Nephron progenitor cell (in vitro differentiated cells): ENCODE data around the gene ACO1.

ENCODE experiments used
- DNase-seq: peaks from one replicate; pipeline ENCODE4 v3.0.0; 2021
- H3K27ac Mint-ChIP-seq: 2 replicates; pipeline ENCODE4 v1.8.0; 2021; ENCODE audit warnings: mild to moderate bottlenecking, moderate library complexity, mixed read lengths
- H3K27me3 Mint-ChIP-seq: 2 replicates; pipeline ENCODE4 v1.8.0; 2021; ENCODE audit warnings: mild to moderate bottlenecking, low read depth, mixed read lengths; ENCODE audit not compliant: poor library complexity
- H3K36me3 Mint-ChIP-seq: 2 replicates; pipeline ENCODE4 v1.8.0; 2021; ENCODE audit warnings: low read depth, mixed read lengths
- H3K4me1 Mint-ChIP-seq: 2 replicates; pipeline ENCODE4 v1.8.0; 2021; ENCODE audit warnings: mixed read lengths
- H3K4me3 Mint-ChIP-seq: 2 replicates; pipeline ENCODE4 v1.8.0; 2021; ENCODE audit warnings: mild to moderate bottlenecking, moderate library complexity, mixed read lengths
- H3K9me3 Mint-ChIP-seq: 2 replicates; pipeline ENCODE4 v1.8.0; 2021; ENCODE audit warnings: mild to moderate bottlenecking, moderate library complexity, mixed read lengths
- TF ChIP-seq, protein P1 (sequence below): fragments of 200-600 bp; sonication (generic); IDR thresholded peaks from 2 replicates; pipeline ENCODE4 v1.5.0; 2021; ENCODE audit warnings: antibody characterized with exemption

The ACO1 gene

DNA sequence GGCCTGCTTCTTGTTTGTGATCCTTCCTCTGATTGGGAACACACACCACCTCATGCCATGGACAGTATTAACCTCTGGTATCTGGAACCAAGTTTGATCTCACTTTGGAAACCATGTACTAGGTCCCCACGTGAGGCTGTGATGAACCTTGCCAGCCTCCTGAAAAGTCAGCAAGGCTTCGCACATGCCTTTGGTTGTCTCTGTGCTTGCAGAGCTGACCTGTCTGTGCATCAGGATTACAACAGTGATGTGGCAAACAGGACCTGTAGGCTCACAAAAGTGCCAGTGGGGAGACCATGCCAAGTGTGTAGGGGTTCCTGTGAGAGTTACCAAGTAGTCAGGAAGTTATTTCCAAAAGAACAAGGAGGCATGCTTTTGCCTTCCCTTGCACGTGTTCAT is 1.4 kb downstream of the ACO1 start:
- H3K4me3 Mint-ChIP-seq: peak overlapping the region; percentile 55

DNA sequence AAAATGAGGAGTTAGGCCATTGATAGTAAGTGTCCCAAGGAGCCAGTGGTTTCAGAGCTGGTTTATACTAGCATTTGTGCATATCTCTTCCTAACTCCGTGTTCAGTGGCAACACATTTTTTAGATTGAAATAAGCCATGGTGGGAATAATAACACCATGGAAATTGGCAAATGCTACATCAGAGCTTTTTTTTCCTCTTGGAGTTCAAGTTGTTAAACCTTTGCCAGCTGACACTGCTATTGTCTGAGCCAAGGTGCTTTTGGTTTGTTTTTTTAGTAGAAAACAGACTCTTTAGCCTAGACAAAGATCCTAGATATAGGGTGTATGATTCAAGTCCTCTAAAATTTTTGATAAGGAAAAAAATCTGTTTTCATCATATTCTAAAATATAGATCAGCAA is 2.8 kb downstream of the ACO1 start:
- H3K4me1 Mint-ChIP-seq: peaks cover 15% of the 10 kb centered on the region
- H3K27me3 Mint-ChIP-seq: peaks cover 27% of the 10 kb centered on the region
- H3K27ac Mint-ChIP-seq: no peak overlapping the region
- TF ChIP-seq, protein P1, sequence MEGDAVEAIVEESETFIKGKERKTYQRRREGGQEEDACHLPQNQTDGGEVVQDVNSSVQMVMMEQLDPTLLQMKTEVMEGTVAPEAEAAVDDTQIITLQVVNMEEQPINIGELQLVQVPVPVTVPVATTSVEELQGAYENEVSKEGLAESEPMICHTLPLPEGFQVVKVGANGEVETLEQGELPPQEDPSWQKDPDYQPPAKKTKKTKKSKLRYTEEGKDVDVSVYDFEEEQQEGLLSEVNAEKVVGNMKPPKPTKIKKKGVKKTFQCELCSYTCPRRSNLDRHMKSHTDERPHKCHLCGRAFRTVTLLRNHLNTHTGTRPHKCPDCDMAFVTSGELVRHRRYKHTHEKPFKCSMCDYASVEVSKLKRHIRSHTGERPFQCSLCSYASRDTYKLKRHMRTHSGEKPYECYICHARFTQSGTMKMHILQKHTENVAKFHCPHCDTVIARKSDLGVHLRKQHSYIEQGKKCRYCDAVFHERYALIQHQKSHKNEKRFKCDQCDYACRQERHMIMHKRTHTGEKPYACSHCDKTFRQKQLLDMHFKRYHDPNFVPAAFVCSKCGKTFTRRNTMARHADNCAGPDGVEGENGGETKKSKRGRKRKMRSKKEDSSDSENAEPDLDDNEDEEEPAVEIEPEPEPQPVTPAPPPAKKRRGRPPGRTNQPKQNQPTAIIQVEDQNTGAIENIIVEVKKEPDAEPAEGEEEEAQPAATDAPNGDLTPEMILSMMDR: no peak
- H3K9me3 Mint-ChIP-seq: no peaks in the 10 kb centered on the region
- H3K4me3 Mint-ChIP-seq: no peak overlapping the region
- H3K36me3 Mint-ChIP-seq: peaks cover 9% of the 10 kb centered on the region
- DNase-seq: no peak

More for the DNA sequence above, 1.4 kb downstream of the ACO1 start:
- Mint-ChIP-seq H3K36me3 (no peaks in the 10 kb centered on the region), H3K27ac (no peak overlapping the region), H3K9me3 (no peaks in the 10 kb centered on the region), H3K27me3 (peaks cover 40% of the 10 kb centered on the region), H3K4me1 (peaks cover 15% of the 10 kb centered on the region)
- no peak for DNase-seq
- TF ChIP-seq, protein P1: no peak

DNA sequence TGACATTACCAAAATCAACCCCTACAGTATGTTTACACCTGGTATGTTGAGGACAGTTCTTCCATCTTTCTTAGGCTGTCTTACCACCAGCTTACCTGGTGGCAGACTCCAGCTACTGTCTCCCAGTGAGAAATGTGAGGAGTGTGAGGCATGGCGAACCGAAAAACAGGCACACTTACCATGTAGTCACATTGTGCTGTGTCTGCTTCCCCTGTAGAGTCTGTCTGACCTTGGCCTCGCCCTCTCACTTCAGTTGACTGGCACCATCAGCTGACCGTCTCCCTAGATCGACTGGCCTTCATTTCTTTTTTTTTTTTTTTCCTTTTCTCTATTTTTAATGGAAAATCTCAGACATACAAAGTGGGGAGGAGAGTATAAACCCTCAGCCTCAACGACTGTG is 4.9 kb downstream of the ACO1 start:
- no peak overlapping the region for H3K27ac Mint-ChIP-seq
- H3K9me3 Mint-ChIP-seq: peaks cover 6% of the 10 kb centered on the region
- peaks cover 9% of the 10 kb centered on the region for H3K27me3 Mint-ChIP-seq
- no peak overlapping the region for H3K4me3 Mint-ChIP-seq
- peaks cover 24% of the 10 kb centered on the region for H3K36me3 Mint-ChIP-seq
- TF ChIP-seq, protein P1: no peak
- DNase-seq: no peak
- H3K4me1 Mint-ChIP-seq: peaks cover 5% of the 10 kb centered on the region

DNA sequence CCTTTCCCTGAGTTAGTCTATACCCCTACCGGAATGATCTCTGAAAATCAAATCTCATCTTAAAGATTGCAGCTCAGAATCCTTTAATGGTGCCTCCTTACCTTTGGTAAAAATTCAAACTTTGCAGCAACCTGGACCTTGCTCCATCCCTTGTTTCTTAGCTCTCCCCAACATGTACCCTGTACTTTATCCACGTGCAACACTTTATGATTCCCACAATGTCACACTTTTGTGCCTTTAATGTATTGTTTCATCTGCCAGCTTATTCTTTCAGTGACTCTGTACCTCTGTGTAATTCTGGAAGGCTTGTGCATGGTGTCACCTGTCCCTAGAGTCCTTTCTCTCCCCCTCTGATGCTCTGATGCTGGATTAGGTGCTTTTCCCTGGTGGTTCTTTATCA is 9.5 kb downstream of the ACO1 start:
- no peak overlapping the region for H3K4me3 Mint-ChIP-seq
- peaks cover 3% of the 10 kb centered on the region for H3K27me3 Mint-ChIP-seq
- DNase-seq: no peak
- peaks cover 24% of the 10 kb centered on the region for H3K36me3 Mint-ChIP-seq
- TF ChIP-seq, protein P1: no peak
- no peak overlapping the region for H3K27ac Mint-ChIP-seq
- H3K4me1 Mint-ChIP-seq: no peaks in the 10 kb centered on the region
- H3K9me3 Mint-ChIP-seq: peaks cover 6% of the 10 kb centered on the region

DNA sequence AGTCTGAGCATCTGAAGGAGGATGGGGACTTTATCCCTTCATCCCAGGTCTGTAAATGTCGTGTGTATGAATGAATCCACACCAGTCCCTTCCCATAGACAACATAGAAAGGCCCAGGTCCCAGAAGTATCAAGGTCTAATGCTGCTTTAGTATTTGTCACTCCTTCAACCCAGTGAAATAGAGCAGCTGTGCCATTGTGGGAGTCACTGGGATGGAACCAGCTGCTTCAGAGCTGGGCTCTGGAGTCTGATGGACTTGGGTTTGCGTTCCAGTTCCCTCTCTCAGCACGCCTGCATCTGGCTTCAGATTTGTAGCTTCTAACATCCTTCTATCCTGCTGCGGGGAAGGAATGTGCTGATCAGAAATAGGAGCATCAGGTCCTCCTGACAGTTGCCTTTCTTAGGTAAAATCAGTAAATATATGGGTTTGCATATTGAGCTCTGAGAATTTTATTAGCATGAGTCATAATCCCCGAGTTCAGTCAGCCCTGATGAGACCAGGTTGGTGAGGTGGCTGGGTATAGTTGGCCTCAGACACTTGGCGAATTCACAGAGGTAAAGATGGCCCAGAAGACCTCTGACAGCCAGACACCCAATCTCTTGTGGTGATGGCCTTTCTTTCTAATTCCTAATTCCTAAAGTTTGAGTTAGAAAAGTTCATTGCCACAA is 10.1 kb downstream of the ACO1 start:
- Mint-ChIP-seq H3K27ac (no peak overlapping the region), H3K36me3 (peaks cover 24% of the 10 kb centered on the region), H3K27me3 (peaks cover 3% of the 10 kb centered on the region), H3K4me3 (no peak overlapping the region), H3K9me3 (peaks cover 6% of the 10 kb centered on the region), H3K4me1 (no peaks in the 10 kb centered on the region)
- DNase-seq: no peak
- TF ChIP-seq, protein P1: no peak
